Endothelial cell of umbilical vein (primary cell): Measurements from ENCODE around the gene ADCYAP1R1. TPM values are rescaled to one million over a fixed set of nuclear protein-coding genes. Genes with fewer than 3 reads are reported as not detected.

Source experiments
- BruUV-seq: library from RNA; stranded (reverse); fragments of 400-500 nt; replicated peaks from 2 replicates; lab custom pipeline; 2021; lab: Mats Ljungman, UMichigan
- CTCF ChIA-PET: fragments of 300-600, 350-600 bp; sonication (Branson Sonifier 250); formaldehyde crosslinking; loops from one replicate; lab custom pipeline; 2021; ENCODE audit warnings: antibody characterized with exemption, inconsistent platforms; lab: Charles Lee
- POLR2A ChIA-PET: fragments of 300-600, 350-600 bp; sonication (Branson Sonifier 250); formaldehyde crosslinking; loops from one replicate; lab custom pipeline; 2021; ENCODE audit warnings: antibody characterized with exemption, inconsistent platforms; lab: Charles Lee
- DNase-seq: peaks from one replicate; pipeline ENCODE4 v3.0.0-alpha.2; 2011; ENCODE audit warnings: low read depth, low spot score
- FAIRE-seq: peaks from 2 replicates; lab custom pipeline; 2011; peaks lifted over from hg19 to GRCh38; lab: Jason Lieb, UNC
- H2AFZ ChIP-seq: 2 replicates; pipeline ENCODE4 v1.6.0; 2012; ENCODE audit warnings: low read depth, low read length, control low read depth, inconsistent platforms
- H3K27ac ChIP-seq: 2 replicates; pipeline ENCODE4 v1.5.1; 2011; ENCODE audit warnings: low read depth, mild to moderate bottlenecking, control low read depth, low read length, moderate library complexity; ENCODE audit not compliant: insufficient read depth
- H3K27me3 ChIP-seq, 2 experiments: 2 replicates each; pipeline versions ENCODE4 v1.6.0 to v1.6.1; 2011; ENCODE audit warnings: low read length in 2 of 2, mixed read lengths in 1 of 2; ENCODE audit not compliant: control insufficient read depth in 2 of 2, insufficient read depth in 2 of 2
- H3K36me3 ChIP-seq, 2 experiments: 2 replicates in 1 of 2; 3 replicates in 1 of 2; pipeline ENCODE4 v1.5.1; 2011; ENCODE audit warnings: low read length in 2 of 2, mild to moderate bottlenecking in 1 of 2, moderate library complexity in 1 of 2; ENCODE audit not compliant: control insufficient read depth in 2 of 2, insufficient read depth in 2 of 2; ENCODE audit errors: extremely low read depth in 1 of 2
- H3K4me1 ChIP-seq: 3 replicates; pipeline ENCODE4 v1.5.1; 2011; ENCODE audit warnings: mild to moderate bottlenecking, low read length; ENCODE audit not compliant: control insufficient read depth, insufficient read depth; ENCODE audit errors: extremely low read depth
- H3K4me2 ChIP-seq: 2 replicates; pipeline ENCODE4 v1.6.1; 2011; ENCODE audit warnings: low read length, control low read depth, mixed read lengths; ENCODE audit not compliant: insufficient read depth
- H3K4me3 ChIP-seq, 3 experiments: fragments of 200-600 bp in 1 of 3; sonication (generic), shearing (Covaris generic) in 1 of 3; replicated peaks in 1 of 3; 2 replicates each; pipeline ENCODE4 v1.5.1; 2011 to 2016; ENCODE audit warnings: control low read depth in 3 of 3, low read length in 3 of 3, mild to moderate bottlenecking in 2 of 3, inconsistent platforms in 1 of 3, low read depth in 1 of 3, moderate library complexity in 1 of 3; ENCODE audit not compliant: insufficient read depth in 1 of 3
- H3K79me2 ChIP-seq: 2 replicates; pipeline ENCODE4 v1.6.0; 2012; ENCODE audit warnings: low read length, inconsistent platforms; ENCODE audit not compliant: control insufficient read depth, insufficient read depth
- H3K9ac ChIP-seq: replicated peaks from 2 replicates; pipeline ENCODE3; 2011; ENCODE audit warnings: low read length, control low read depth; ENCODE audit not compliant: insufficient read depth; ENCODE audit errors: extremely low read depth
- H3K9me1 ChIP-seq: replicated peaks from 3 replicates; pipeline ENCODE4 v1.6.0; 2011; ENCODE audit warnings: mild to moderate bottlenecking, low read length; ENCODE audit not compliant: control insufficient read depth, insufficient read depth; ENCODE audit errors: extremely low read depth
- H3K9me3 ChIP-seq: replicated peaks from 2 replicates; pipeline ENCODE4 v1.5.1; 2012; ENCODE audit warnings: low read length, inconsistent platforms; ENCODE audit not compliant: control insufficient read depth, insufficient read depth
- H4K20me1 ChIP-seq: replicated peaks from 2 replicates; pipeline ENCODE3; 2011; ENCODE audit warnings: mild to moderate bottlenecking, low read length; ENCODE audit not compliant: control insufficient read depth, insufficient read depth; ENCODE audit errors: extremely low read depth
- CTCF ChIP-seq, 2 donors: IDR thresholded peaks; 1 replicate in 1 of 2; 2 replicates in 1 of 2; pipeline ENCODE4 v1.5.1; 2011; ENCODE audit warnings: low read length in 2 of 2, mild to moderate bottlenecking in 2 of 2, moderate library complexity in 2 of 2, control low read depth in 1 of 2, inconsistent platforms in 1 of 2, low read depth in 1 of 2; ENCODE audit not compliant: insufficient read depth in 1 of 2; ENCODE audit errors: extremely low read depth in 1 of 2
- EZH2 ChIP-seq: IDR thresholded peaks from 2 replicates; pipeline ENCODE4 v1.6.1; 2012; ENCODE audit warnings: borderline replicate concordance, low read depth, mild to moderate bottlenecking, moderate library complexity, low read length, inconsistent platforms; ENCODE audit not compliant: severe bottlenecking
- FOS ChIP-seq: IDR thresholded peaks from 2 replicates; pipeline ENCODE4 v1.6.1; 2011; ENCODE audit warnings: mild to moderate bottlenecking, low read length, moderate library complexity, borderline replicate concordance; ENCODE audit not compliant: insufficient read depth
- MAX ChIP-seq: IDR thresholded peaks from 2 replicates; pipeline ENCODE4 v1.6.1; 2011; ENCODE audit not compliant: insufficient read depth, insufficient read length
- MYC ChIP-seq: IDR thresholded peaks from one replicate; pipeline ENCODE4 v1.6.1; 2011; ENCODE audit warnings: mild to moderate bottlenecking, low read depth, low read length
- dilution Hi-C: fragments of 300-500 bp; cut with MboI; formaldehyde crosslinking; loops from one replicate; pipeline ENCODE4 v1.15.0; 2019; ENCODE audit warnings: low sequenced_read_pairs; ENCODE audit not compliant: extremely low pct_ligation_motif_present
- intact Hi-C: fragments of 100-400 bp; cut with micrococcal nuclease; formaldehyde crosslinking; loops from one replicate; pipeline ENCODE4 v1.10.0; 2022
- polyA plus RNA-seq, 4 experiments: library from polyadenylated mRNA; depleted of rRNA in 3 of 4; stranded (reverse) in 3 of 4; unstranded in 1 of 4; fragments of >200 nt; gene quantifications; 2 replicates each; pipeline versions ENCODE4 v1.2.1 to v1.2.3, GENCODE V29; 2011 to 2012; ENCODE audit warnings: missing spikeins in 1 of 4
- total RNA-seq: library from RNA; stranded (reverse); gene quantifications from 2 replicates; pipeline ENCODE4 v1.2.3, GENCODE V29; 2021

ADCYAP1R1 gene
- total and polyA plus RNA-seq, 2 donors (not counting 3 experiments of a cell fraction or from before 2014, with no cell fraction given) = 0.04 TPM; not detected in 1

- H3K9me3 ChIP-seq = no peaks in the 10 kb centered on the region
- FAIRE-seq = no peak
- H3K9me1 ChIP-seq = no peaks in the 10 kb centered on the region
- POLR2A ChIA-PET = no interaction called here
- intact Hi-C loops (no loop called here), dilution Hi-C loops (no loop called here)
- DNase-seq = no peak
- H3K9ac ChIP-seq = no peak overlapping the region
- H4K20me1 ChIP-seq = no peaks in the 10 kb centered on the region
- H3K79me2 ChIP-seq = no peaks in the 10 kb centered on the region
- no peak for TF ChIP-seq MYC
- TF ChIP-seq FOS = no peak
- TF ChIP-seq EZH2 = no peak
- no peak for TF ChIP-seq MAX
- no peak for TF ChIP-seq CTCF (IDR thresholded peaks at IDR 0.05; ENCODE audit: extremely low read depth in 1 of 2, insufficient read depth in 1 of 2, low read depth in 1 of 2, low read length in 2 of 2)
- no peak overlapping the region for H3K4me3 ChIP-seq
- CTCF ChIA-PET = interaction anchor here (1.1 to 3.6 kb wide), 3 partner anchors 17 to 93 kb away, joined by 3 to 15 read pairs (median 4); no protein-coding TSS in a partner anchor
- no peak overlapping the region for H2AFZ ChIP-seq
- no TSS peak for BruUV-seq
- H3K27ac ChIP-seq = no peak overlapping the region
- H3K4me2 ChIP-seq = no peak overlapping the region
- no peaks in the 10 kb centered on the region for H3K4me1 ChIP-seq
- H3K36me3 ChIP-seq = no peaks in the 10 kb centered on the region
- H3K27me3 ChIP-seq = peaks cover 2 to 8% of the 10 kb centered on the region in 2 experiments
Measured at GRCh38 chr7:31029251-31030042, 22.7 kb upstream of the ADCYAP1R1 start.
